Endodermal cell (in vitro differentiated cells): ENCODE data around the gene ATP9A. TPM values are rescaled to one million over a fixed set of nuclear protein-coding genes. Genes with fewer than 3 reads are reported as not detected.

Source experiments
- DNase-seq: peaks from one replicate; pipeline ENCODE4 v3.0.0-alpha.2; 2017
- H3K27ac ChIP-seq: 2 replicates; pipeline ENCODE4 v1.5.1; 2013; ENCODE audit warnings: mild to moderate bottlenecking, low read depth, low read length, moderate library complexity
- H3K27me3 ChIP-seq: 2 replicates; pipeline ENCODE4 v1.6.1; 2013; ENCODE audit warnings: mild to moderate bottlenecking, low read length, moderate library complexity; ENCODE audit not compliant: insufficient read depth, control insufficient read depth, poor library complexity, severe bottlenecking
- H3K36me3 ChIP-seq: 2 replicates; pipeline ENCODE4 v1.7.0; 2013; ENCODE audit warnings: mild to moderate bottlenecking, low read length, moderate library complexity; ENCODE audit not compliant: control insufficient read depth, insufficient read depth
- H3K4me1 ChIP-seq: one replicate; pipeline ENCODE4 v1.7.0; 2013; ENCODE audit warnings: low read length; ENCODE audit not compliant: control insufficient read depth, insufficient read depth
- H3K4me3 ChIP-seq: 2 replicates; pipeline ENCODE4 v1.5.1; 2013; ENCODE audit warnings: mild to moderate bottlenecking, low read length, moderate library complexity
- H3K9ac ChIP-seq: 2 replicates; pipeline ENCODE4 v1.6.1; 2013; ENCODE audit warnings: mild to moderate bottlenecking, low read length, moderate library complexity; ENCODE audit not compliant: poor library complexity, severe bottlenecking; ENCODE audit errors: extremely low read depth
- H3K9me3 ChIP-seq: 2 replicates; pipeline ENCODE4 v1.6.1; 2013; ENCODE audit warnings: mild to moderate bottlenecking, low read length, moderate library complexity; ENCODE audit not compliant: control insufficient read depth
- H3K27ac Mint-ChIP-seq: 2 replicates; pipeline ENCODE4 v1.8.0; 2020; ENCODE audit warnings: mixed read lengths
- H3K27me3 Mint-ChIP-seq: 2 replicates; pipeline ENCODE4 v1.8.0; 2021; ENCODE audit warnings: mild to moderate bottlenecking, mixed read lengths; ENCODE audit not compliant: insufficient read depth
- H3K36me3 Mint-ChIP-seq: 2 replicates; pipeline ENCODE4 v1.8.0; 2020; ENCODE audit warnings: low read depth, mixed read lengths
- H3K4me1 Mint-ChIP-seq: 2 replicates; pipeline ENCODE4 v1.8.0; 2020; ENCODE audit warnings: mixed read lengths
- H3K4me3 Mint-ChIP-seq: 2 replicates; pipeline ENCODE4 v1.8.0; 2020; ENCODE audit warnings: mild to moderate bottlenecking, moderate library complexity, mixed read lengths
- H3K9me3 Mint-ChIP-seq: 2 replicates; pipeline ENCODE4 v1.8.0; 2020; ENCODE audit warnings: mild to moderate bottlenecking, mixed read lengths
- WGBS, 2 experiments: methylation state at CpG; one replicate each; pipeline versions ENCODE4 v1.1.5 to v1.1.7; 2013; ENCODE audit warnings: missing lambda C conversion rate in 2 of 2, mixed read lengths in 1 of 2; ENCODE audit not compliant: insufficient coverage in 1 of 2, insufficient read length in 1 of 2; 5-methylcytosine and 5-hydroxymethylcytosine counted together
- total RNA-seq, 2 donors: library from RNA; stranded (reverse); fragmentation: NEBNext Ultra II Directional in 1 of 2; extraction: Animal tissue kit (Norgen Biotek cat#: 25700) in 1 of 2; gene quantifications; 2 replicates in 1 of 2; 3 replicates in 1 of 2; pipeline ENCODE4 v1.2.1, GENCODE V29; 2021
- TF ChIP-seq, protein P1 (sequence below): fragments of 200-600 bp; sonication (generic); conservative IDR thresholded peaks from 2 replicates; pipeline ENCODE4 v1.5.0; 2021; ENCODE audit warnings: antibody characterized with exemption, mild to moderate bottlenecking

Gene ATP9A
- total RNA-seq, 2 donors from 2014 or later: 26.7 to 27.9 TPM

DNA sequence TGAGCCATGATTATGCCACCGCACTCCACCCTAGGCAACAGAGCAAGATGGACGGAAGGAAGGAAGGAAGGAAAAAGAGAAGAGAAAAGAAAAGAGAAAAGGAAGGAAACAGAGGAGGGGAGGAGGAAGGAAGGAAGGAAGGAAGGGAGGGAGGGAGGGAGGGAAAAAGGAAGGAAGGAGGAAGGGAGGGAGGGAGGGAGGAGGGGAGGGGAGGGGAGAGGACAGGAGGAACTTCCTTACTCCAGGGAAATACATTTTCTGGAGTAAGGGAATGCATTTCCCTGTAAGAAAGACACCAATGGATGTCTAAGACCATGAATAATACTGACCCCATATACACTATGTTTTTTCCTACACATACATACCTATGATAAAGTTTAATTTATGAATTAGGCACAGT lies 132.5 kb downstream of the ATP9A start:
- no peak overlapping the region for H3K4me3 ChIP-seq
- H3K36me3 ChIP-seq: peaks cover 5% of the 10 kb centered on the region
- Mint-ChIP-seq H3K4me3 (no peak overlapping the region), H3K27me3 (no peaks in the 10 kb centered on the region), H3K9me3 (no peaks in the 10 kb centered on the region), H3K4me1 (no peaks in the 10 kb centered on the region), H3K27ac (no peak overlapping the region), H3K36me3 (peaks cover 13% of the 10 kb centered on the region)
- H3K9me3 ChIP-seq: no peaks in the 10 kb centered on the region
- DNase-seq: no peak
- WGBS, 2 experiments: 73 to 98% methylated on average over 2 of the region's 2 CpGs
- no peaks in the 10 kb centered on the region for H3K27me3 ChIP-seq
- no peaks in the 10 kb centered on the region for H3K4me1 ChIP-seq
- H3K9ac ChIP-seq: no peak overlapping the region
- TF ChIP-seq, protein P1, sequence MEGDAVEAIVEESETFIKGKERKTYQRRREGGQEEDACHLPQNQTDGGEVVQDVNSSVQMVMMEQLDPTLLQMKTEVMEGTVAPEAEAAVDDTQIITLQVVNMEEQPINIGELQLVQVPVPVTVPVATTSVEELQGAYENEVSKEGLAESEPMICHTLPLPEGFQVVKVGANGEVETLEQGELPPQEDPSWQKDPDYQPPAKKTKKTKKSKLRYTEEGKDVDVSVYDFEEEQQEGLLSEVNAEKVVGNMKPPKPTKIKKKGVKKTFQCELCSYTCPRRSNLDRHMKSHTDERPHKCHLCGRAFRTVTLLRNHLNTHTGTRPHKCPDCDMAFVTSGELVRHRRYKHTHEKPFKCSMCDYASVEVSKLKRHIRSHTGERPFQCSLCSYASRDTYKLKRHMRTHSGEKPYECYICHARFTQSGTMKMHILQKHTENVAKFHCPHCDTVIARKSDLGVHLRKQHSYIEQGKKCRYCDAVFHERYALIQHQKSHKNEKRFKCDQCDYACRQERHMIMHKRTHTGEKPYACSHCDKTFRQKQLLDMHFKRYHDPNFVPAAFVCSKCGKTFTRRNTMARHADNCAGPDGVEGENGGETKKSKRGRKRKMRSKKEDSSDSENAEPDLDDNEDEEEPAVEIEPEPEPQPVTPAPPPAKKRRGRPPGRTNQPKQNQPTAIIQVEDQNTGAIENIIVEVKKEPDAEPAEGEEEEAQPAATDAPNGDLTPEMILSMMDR: no peak
- no peak overlapping the region for H3K27ac ChIP-seq

DNA sequence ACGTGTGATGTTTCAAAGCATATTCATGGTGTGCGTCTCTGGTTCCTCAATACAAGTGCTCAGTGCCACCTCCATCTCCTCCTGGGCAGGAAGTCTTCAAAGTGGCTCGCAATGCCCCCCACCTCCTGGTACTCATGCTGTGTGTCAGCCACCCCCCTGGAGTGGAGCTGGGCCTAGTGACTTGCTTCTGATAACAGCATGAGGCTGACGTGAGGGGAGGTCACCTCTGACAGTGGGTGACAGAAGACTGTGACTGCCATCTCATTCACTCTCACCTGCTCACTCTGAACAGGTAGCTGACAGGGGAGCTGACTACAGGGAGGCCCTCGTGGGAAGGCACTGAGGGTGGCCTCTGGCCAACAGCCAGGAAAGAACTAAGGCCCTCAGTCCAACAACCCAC lies 133.3 kb downstream of the ATP9A start:
- Histone ChIP-seq H3K4me1 (no peaks in the 10 kb centered on the region), H3K9me3 (no peaks in the 10 kb centered on the region), H3K9ac (no peak overlapping the region), H3K27me3 (no peaks in the 10 kb centered on the region), H3K4me3 (no peak overlapping the region), H3K27ac (no peak overlapping the region), H3K36me3 (peaks cover 5% of the 10 kb centered on the region)
- Mint-ChIP-seq H3K4me3 (no peak overlapping the region), H3K27me3 (no peaks in the 10 kb centered on the region), H3K27ac (no peak overlapping the region), H3K4me1 (no peaks in the 10 kb centered on the region), H3K9me3 (no peaks in the 10 kb centered on the region), H3K36me3 (peaks cover 13% of the 10 kb centered on the region)
- TF ChIP-seq, protein P1: no peak
- 86 to 90% methylated on average over 3 to 5 of the region's 5 CpGs for WGBS, 2 experiments
- peak; percentile 24 for DNase-seq

DNA sequence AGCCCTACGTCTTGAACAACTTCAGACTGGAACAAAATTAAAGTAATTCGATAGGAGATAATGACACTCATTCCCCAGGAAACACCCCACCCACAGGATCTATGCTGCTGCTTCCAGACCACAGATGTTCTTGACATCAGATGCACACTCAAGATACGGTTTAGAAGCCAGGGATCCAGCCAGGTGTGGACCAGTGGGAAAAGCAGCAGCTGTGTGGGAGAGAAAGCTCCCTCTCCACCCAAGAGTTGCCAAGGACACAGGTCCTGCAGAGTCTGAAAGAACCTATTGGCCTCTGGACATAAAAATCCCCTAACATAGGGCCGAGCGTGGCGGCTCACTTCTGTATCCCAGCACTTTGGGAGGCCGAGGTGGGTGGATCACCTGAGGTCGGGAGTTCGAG lies 133.9 kb downstream of the ATP9A start:
- no peak overlapping the region for H3K4me3 ChIP-seq
- WGBS, 2 experiments: 92 to 96% methylated on average over 5 to 9 of the region's 9 CpGs
- TF ChIP-seq, protein P1: no peak
- Mint-ChIP-seq H3K27ac (no peak overlapping the region), H3K4me1 (no peaks in the 10 kb centered on the region), H3K36me3 (peaks cover 14% of the 10 kb centered on the region), H3K27me3 (no peaks in the 10 kb centered on the region), H3K4me3 (no peak overlapping the region), H3K9me3 (no peaks in the 10 kb centered on the region)
- H3K9me3 ChIP-seq: no peaks in the 10 kb centered on the region
- peaks cover 5% of the 10 kb centered on the region for H3K36me3 ChIP-seq
- no peak for DNase-seq
- no peak overlapping the region for H3K9ac ChIP-seq
- no peak overlapping the region for H3K27ac ChIP-seq
- H3K27me3 ChIP-seq: no peaks in the 10 kb centered on the region
- no peaks in the 10 kb centered on the region for H3K4me1 ChIP-seq
